Neuron (in vitro differentiated cells): ENCODE data around the gene EFS.

Experiments
- H2AFZ ChIP-seq: one replicate; pipeline ENCODE4 v1.6.1; 2013; ENCODE audit warnings: low read depth, mild to moderate bottlenecking, inconsistent platforms, low read length, moderate library complexity
- H3K27me3 ChIP-seq: one replicate; pipeline ENCODE4 v1.6.1; 2013; ENCODE audit warnings: low read length; ENCODE audit not compliant: insufficient read depth
- H3K36me3 ChIP-seq: one replicate; pipeline ENCODE4 v1.6.1; 2013; ENCODE audit warnings: low read length; ENCODE audit not compliant: insufficient read depth
- H3K4me1 ChIP-seq: one replicate; pipeline ENCODE4 v1.6.1; 2013; ENCODE audit warnings: low read length; ENCODE audit not compliant: insufficient read depth
- H3K4me3 ChIP-seq: 2 replicates; pipeline ENCODE4 v1.5.1; 2013; ENCODE audit warnings: mild to moderate bottlenecking, low read length, moderate library complexity
- H3K9me3 ChIP-seq: one replicate; pipeline ENCODE4 v1.6.1; 2013; ENCODE audit warnings: low read length

Gene EFS

GRCh38 chr14:23320584-23321571 lies 44.1 kb downstream of the EFS start, which contains the start of gene PABPN1:
Gene PABPN1, plus strand, starts transcription at chr14:23321457. Its CDS starts 13 bp downstream, at chr14:23321470.
- peaks cover 30% of the 10 kb centered on the region for H3K36me3 ChIP-seq
- H3K4me1 ChIP-seq: peaks cover 19% of the 10 kb centered on the region
- H3K27me3 ChIP-seq: no peaks in the 10 kb centered on the region
- H3K4me3 ChIP-seq: peak within 1 kb of the TSS; percentile 75
- H2AFZ ChIP-seq: no peak within 1 kb of the TSS
- H3K9me3 ChIP-seq: no peaks in the 10 kb centered on the region

- Histone ChIP-seq H3K27me3 (no peaks in the 10 kb centered on the region), H3K9me3 (no peaks in the 10 kb centered on the region), H3K36me3 (peaks cover 24% of the 10 kb centered on the region), H2AFZ (no peak overlapping the region), H3K4me3 (peak overlapping the region; percentile 54), H3K4me1 (peaks cover 19% of the 10 kb centered on the region)
These were observed 45.0 kb downstream of the EFS start for GRCh38 chr14:23319746-23320583.

GRCh38 chr14:23316300-23316699 lies 48.7 kb downstream of the EFS start:
- H3K27me3 ChIP-seq: no peaks in the 10 kb centered on the region
- H3K4me3 ChIP-seq: no peak overlapping the region
- peaks cover 7% of the 10 kb centered on the region for H3K36me3 ChIP-seq
- no peaks in the 10 kb centered on the region for H3K9me3 ChIP-seq
- H3K4me1 ChIP-seq: peaks cover 9% of the 10 kb centered on the region
- no peak overlapping the region for H2AFZ ChIP-seq

- no peaks in the 10 kb centered on the region for H3K27me3 ChIP-seq
- peaks cover 22% of the 10 kb centered on the region for H3K4me1 ChIP-seq
- no peaks in the 10 kb centered on the region for H3K9me3 ChIP-seq
- H3K4me3 ChIP-seq: no peak overlapping the region
- peaks cover 43% of the 10 kb centered on the region for H3K36me3 ChIP-seq
- H2AFZ ChIP-seq: no peak overlapping the region
These were observed 54.4 kb downstream of the EFS start for GRCh38 chr14:23310546-23310945.

- H3K36me3 ChIP-seq: peaks cover 43% of the 10 kb centered on the region
These were observed 56.1 kb downstream of the EFS start for GRCh38 chr14:23308721-23309445.

GRCh38 chr14:23307687-23308644 lies 57.0 kb downstream of the EFS start:
- H3K27me3 ChIP-seq: no peaks in the 10 kb centered on the region
- H3K4me1 ChIP-seq: peaks cover 22% of the 10 kb centered on the region
- peak overlapping the region; percentile 85 for H3K4me3 ChIP-seq
- H3K36me3 ChIP-seq: peaks cover 40% of the 10 kb centered on the region
- no peak overlapping the region for H2AFZ ChIP-seq
- no peaks in the 10 kb centered on the region for H3K9me3 ChIP-seq

More at GRCh38 chr14:23308721-23309445, 56.1 kb downstream of the EFS start:
- Histone ChIP-seq H3K4me1 (peaks cover 22% of the 10 kb centered on the region), H3K27me3 (no peaks in the 10 kb centered on the region), H3K4me3 (no peak overlapping the region), H2AFZ (no peak overlapping the region), H3K9me3 (no peaks in the 10 kb centered on the region)

- H3K36me3 ChIP-seq: peaks cover 39% of the 10 kb centered on the region
- H3K9me3 ChIP-seq: no peaks in the 10 kb centered on the region
- H3K27me3 ChIP-seq: no peaks in the 10 kb centered on the region
- peaks cover 22% of the 10 kb centered on the region for H3K4me1 ChIP-seq
- H2AFZ ChIP-seq: no peak overlapping the region
- peak overlapping the region; percentile 85 for H3K4me3 ChIP-seq
These were observed 57.8 kb downstream of the EFS start for GRCh38 chr14:23307146-23307530.

- H3K9me3 ChIP-seq: no peaks in the 10 kb centered on the region
- peaks cover 22% of the 10 kb centered on the region for H3K4me1 ChIP-seq
- H3K36me3 ChIP-seq: peaks cover 36% of the 10 kb centered on the region
- peak within 1 kb of the TSS; percentile 49 for H2AFZ ChIP-seq
- H3K4me3 ChIP-seq: peak within 1 kb of the TSS; percentile 85
- no peaks in the 10 kb centered on the region for H3K27me3 ChIP-seq
These were observed 58.4 kb downstream of the EFS start, which contains the start of gene BCL2L2 for GRCh38 chr14:23306412-23307145. Gene BCL2L2, plus strand, starts transcription at chr14:23306833. Its CDS starts 935 bp downstream, at chr14:23307768.
